ENCODE data around the gene KPNA2. TPM values are rescaled to one million over a fixed set of nuclear protein-coding genes. Genes with fewer than 3 reads are reported as not detected.

The KPNA2 gene
- total and polyA plus RNA-seq, 2 of the 8 experiments (the other 6 are each of a cell fraction or from before 2014, with no cell fraction given), result 413 to 612 TPM

GRCh38 chr17:68029512-68030215, 5.9 kb upstream of the KPNA2 start (continued):
- TF ChIP-seq, protein P1, sequence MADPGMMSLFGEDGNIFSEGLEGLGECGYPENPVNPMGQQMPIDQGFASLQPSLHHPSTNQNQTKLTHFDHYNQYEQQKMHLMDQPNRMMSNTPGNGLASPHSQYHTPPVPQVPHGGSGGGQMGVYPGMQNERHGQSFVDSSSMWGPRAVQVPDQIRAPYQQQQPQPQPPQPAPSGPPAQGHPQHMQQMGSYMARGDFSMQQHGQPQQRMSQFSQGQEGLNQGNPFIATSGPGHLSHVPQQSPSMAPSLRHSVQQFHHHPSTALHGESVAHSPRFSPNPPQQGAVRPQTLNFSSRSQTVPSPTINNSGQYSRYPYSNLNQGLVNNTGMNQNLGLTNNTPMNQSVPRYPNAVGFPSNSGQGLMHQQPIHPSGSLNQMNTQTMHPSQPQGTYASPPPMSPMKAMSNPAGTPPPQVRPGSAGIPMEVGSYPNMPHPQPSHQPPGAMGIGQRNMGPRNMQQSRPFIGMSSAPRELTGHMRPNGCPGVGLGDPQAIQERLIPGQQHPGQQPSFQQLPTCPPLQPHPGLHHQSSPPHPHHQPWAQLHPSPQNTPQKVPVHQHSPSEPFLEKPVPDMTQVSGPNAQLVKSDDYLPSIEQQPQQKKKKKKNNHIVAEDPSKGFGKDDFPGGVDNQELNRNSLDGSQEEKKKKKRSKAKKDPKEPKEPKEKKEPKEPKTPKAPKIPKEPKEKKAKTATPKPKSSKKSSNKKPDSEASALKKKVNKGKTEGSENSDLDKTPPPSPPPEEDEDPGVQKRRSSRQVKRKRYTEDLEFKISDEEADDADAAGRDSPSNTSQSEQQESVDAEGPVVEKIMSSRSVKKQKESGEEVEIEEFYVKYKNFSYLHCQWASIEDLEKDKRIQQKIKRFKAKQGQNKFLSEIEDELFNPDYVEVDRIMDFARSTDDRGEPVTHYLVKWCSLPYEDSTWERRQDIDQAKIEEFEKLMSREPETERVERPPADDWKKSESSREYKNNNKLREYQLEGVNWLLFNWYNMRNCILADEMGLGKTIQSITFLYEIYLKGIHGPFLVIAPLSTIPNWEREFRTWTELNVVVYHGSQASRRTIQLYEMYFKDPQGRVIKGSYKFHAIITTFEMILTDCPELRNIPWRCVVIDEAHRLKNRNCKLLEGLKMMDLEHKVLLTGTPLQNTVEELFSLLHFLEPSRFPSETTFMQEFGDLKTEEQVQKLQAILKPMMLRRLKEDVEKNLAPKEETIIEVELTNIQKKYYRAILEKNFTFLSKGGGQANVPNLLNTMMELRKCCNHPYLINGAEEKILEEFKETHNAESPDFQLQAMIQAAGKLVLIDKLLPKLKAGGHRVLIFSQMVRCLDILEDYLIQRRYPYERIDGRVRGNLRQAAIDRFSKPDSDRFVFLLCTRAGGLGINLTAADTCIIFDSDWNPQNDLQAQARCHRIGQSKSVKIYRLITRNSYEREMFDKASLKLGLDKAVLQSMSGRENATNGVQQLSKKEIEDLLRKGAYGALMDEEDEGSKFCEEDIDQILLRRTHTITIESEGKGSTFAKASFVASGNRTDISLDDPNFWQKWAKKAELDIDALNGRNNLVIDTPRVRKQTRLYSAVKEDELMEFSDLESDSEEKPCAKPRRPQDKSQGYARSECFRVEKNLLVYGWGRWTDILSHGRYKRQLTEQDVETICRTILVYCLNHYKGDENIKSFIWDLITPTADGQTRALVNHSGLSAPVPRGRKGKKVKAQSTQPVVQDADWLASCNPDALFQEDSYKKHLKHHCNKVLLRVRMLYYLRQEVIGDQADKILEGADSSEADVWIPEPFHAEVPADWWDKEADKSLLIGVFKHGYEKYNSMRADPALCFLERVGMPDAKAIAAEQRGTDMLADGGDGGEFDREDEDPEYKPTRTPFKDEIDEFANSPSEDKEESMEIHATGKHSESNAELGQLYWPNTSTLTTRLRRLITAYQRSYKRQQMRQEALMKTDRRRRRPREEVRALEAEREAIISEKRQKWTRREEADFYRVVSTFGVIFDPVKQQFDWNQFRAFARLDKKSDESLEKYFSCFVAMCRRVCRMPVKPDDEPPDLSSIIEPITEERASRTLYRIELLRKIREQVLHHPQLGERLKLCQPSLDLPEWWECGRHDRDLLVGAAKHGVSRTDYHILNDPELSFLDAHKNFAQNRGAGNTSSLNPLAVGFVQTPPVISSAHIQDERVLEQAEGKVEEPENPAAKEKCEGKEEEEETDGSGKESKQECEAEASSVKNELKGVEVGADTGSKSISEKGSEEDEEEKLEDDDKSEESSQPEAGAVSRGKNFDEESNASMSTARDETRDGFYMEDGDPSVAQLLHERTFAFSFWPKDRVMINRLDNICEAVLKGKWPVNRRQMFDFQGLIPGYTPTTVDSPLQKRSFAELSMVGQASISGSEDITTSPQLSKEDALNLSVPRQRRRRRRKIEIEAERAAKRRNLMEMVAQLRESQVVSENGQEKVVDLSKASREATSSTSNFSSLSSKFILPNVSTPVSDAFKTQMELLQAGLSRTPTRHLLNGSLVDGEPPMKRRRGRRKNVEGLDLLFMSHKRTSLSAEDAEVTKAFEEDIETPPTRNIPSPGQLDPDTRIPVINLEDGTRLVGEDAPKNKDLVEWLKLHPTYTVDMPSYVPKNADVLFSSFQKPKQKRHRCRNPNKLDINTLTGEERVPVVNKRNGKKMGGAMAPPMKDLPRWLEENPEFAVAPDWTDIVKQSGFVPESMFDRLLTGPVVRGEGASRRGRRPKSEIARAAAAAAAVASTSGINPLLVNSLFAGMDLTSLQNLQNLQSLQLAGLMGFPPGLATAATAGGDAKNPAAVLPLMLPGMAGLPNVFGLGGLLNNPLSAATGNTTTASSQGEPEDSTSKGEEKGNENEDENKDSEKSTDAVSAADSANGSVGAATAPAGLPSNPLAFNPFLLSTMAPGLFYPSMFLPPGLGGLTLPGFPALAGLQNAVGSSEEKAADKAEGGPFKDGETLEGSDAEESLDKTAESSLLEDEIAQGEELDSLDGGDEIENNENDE (IDR thresholded peaks at IDR 0.05; ENCODE audit: insufficient replicate concordance, low read length), result no peak
- TF ChIP-seq SRF (IDR thresholded peaks at IDR 0.05; ENCODE audit: low read depth, low read length), result no peak
- no peak for TF ChIP-seq SP1 (IDR thresholded peaks at IDR 0.05; ENCODE audit: low read depth, low read length)
- no peak for TF ChIP-seq ZNF274 (IDR thresholded peaks at IDR 0.05; ENCODE audit: borderline replicate concordance, extremely low read depth, low read length)
- no peak for TF ChIP-seq CTBP2 (IDR thresholded peaks at IDR 0.05; ENCODE audit: borderline replicate concordance, insufficient read depth, insufficient read length, low read length)
- TF ChIP-seq GABPA (IDR thresholded peaks at IDR 0.05; ENCODE audit: borderline replicate concordance, insufficient read depth, low read length), result no peak
- no peak for TF ChIP-seq KDM1A (IDR thresholded peaks at IDR 0.05; ENCODE audit: borderline replicate concordance, low read length)
- TF ChIP-seq EP300 (IDR thresholded peaks at IDR 0.05; ENCODE audit: borderline replicate concordance in 1 of 2, low read depth in 2 of 2, low read length in 2 of 2), result no peak
- TF ChIP-seq PHF8 (conservative IDR thresholded peaks at IDR 0.05; ENCODE audit: low read depth, low read length), result no peak
- no peak for TF ChIP-seq EGR1 (IDR thresholded peaks at IDR 0.05; ENCODE audit: borderline replicate concordance, low read depth, low read length)

Data from H1 (cell line).